GM12875 (cell line): ENCODE results near the gene TTC27.
A peak's percentile ranks its signal among the peaks of the same experiment; 100 is the strongest.

Experiments
- H3K4me3 ChIP-seq: one replicate; pipeline ENCODE4 v1.5.1; 2011; ENCODE audit warnings: low read depth, low read length, control low read depth
- TF ChIP-seq, protein P1 (sequence below): IDR thresholded peaks from 2 replicates; pipeline ENCODE4 v1.5.1; 2011; ENCODE audit warnings: low read depth, mild to moderate bottlenecking, control low read depth, inconsistent platforms, low read length, moderate library complexity, borderline replicate concordance; ENCODE audit not compliant: insufficient read depth

TTC27 gene

DNA sequence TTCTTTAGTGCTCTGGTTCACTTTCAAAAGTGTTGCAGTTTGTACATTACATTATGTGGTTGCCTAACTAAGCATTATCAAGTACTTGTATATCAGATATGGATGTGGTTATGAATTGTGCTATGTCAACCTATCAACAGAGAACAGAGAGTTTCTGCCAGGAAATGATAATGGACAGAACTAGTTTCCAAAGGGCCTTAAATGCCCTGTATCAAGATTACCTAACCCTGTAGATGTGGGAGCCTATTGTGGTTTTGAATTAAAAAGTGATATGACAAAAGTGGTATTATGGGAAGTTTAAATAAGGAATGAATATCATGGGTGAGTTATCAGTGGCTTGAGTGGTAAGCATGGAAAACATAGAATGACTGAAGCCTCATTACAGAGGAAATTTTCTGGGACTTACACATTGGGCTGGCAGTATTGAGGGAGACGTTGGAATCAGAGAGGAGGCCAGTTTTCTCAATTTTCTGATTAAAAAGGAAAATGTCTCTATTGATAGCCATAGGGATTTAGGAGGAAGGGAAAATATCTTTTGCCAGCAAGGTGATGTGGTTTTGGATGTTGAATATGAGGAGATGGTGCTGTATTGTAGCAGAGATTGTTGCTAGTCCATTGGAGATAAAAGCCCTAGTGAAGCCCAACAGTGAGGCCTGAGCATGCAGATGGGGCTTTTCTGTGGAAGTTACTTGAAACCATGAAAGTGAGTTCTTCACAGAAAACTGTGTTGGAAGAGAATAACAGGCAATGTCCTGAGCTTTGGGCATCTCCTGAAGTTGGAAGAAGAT lies 140.7 kb downstream of the TTC27 start:
- TF ChIP-seq, protein P1, sequence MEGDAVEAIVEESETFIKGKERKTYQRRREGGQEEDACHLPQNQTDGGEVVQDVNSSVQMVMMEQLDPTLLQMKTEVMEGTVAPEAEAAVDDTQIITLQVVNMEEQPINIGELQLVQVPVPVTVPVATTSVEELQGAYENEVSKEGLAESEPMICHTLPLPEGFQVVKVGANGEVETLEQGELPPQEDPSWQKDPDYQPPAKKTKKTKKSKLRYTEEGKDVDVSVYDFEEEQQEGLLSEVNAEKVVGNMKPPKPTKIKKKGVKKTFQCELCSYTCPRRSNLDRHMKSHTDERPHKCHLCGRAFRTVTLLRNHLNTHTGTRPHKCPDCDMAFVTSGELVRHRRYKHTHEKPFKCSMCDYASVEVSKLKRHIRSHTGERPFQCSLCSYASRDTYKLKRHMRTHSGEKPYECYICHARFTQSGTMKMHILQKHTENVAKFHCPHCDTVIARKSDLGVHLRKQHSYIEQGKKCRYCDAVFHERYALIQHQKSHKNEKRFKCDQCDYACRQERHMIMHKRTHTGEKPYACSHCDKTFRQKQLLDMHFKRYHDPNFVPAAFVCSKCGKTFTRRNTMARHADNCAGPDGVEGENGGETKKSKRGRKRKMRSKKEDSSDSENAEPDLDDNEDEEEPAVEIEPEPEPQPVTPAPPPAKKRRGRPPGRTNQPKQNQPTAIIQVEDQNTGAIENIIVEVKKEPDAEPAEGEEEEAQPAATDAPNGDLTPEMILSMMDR: no peak
- no peak overlapping the region for H3K4me3 ChIP-seq

DNA sequence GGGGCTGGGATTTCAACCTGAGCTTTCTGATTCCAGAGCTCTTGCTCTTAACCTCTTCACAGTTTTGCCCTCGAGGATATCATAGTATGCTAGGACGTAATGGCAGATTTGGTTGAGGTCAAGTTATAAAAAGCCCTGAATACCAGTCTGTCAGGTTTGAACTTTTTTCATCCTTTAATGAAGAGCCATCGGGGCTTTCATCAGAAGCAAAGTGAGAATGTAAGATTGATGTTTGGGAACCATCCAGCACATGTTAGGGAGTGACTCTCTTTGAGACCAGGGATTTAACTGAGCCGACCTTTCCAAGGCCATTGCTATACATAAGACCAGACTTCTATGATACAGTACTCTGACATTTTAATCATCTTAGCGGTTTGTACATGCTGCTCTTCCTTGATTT lies 142.5 kb downstream of the TTC27 start:
- no peak overlapping the region for H3K4me3 ChIP-seq
- TF ChIP-seq, protein P1: no peak

DNA sequence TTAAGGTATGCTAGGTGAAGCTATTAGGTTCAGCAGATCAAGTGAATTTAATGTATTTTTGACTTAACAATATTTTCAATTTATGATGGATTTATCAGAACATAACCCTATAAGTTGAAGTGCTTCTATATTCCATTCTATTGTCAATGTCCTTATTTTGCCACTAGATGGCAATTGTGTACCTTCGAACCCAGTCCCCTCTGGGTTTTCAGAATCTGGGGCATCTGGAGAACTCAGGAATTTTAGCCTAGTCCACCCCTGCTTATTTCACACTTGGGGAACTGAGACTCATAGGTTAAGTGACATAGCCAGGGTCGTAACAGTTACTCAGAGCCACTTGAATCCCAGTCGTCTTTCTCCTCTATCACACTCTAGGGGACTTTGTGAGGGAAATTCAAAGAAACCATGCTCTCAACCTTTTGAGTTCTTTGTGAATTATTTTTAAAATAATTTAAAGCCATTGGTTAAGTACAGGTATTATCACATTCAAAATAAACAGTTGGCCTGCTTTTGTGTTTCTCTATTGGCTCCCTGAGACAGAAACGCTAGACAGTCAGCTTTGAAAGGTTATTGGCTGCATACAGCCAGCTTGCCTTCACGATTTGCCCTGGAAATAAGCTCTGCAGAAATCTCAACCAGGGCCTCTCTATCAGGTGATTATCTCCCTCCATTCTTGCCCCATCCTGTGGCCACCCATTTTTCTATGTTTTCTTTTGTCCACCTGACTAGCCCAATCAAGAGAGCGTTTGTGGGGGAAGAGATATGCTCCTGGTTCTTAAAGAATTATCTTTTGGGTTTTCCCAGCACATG lies 145.0 kb downstream of the TTC27 start:
- TF ChIP-seq, protein P1: peak; percentile 42; the same call in 1 of the 2 replicates
- no peak overlapping the region for H3K4me3 ChIP-seq

DNA sequence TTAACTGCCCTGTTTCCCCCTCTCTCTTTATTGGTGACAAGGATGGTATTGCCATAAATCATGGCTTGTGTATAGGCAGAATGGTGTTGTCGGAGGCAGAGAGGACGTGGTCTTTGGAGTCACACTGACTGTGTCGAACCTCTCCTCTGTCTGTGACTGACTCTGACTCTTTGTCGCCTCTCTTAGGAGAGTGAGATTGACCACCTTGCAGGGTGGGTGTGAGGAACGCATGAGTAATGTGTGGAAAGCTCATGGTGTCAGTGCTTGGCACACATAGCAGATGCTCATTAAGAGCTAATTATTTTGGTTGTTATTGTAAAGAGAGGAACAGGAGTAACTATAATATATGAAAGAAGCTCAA lies 145.6 kb downstream of the TTC27 start:
- TF ChIP-seq, protein P1: no peak
- no peak overlapping the region for H3K4me3 ChIP-seq

DNA sequence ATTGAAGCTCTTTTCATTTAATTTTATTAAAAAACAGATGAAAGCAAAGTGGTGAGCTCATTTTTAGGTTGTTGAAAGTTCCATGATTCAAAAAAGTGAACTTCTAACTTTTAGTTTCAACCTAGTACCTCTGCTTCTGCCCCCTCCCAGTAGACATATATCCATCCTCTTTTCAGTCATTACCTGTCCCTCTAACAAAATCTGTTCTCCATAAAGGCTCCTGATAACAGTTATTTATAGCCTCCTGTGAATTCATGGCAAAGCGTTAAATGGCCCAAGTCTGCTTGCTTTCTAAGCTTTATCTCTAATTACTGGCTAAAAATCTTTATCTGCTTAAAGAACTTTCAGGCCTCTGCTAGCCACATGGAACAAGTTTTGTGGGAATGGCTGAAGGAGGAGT lies 148.1 kb downstream of the TTC27 start:
- H3K4me3 ChIP-seq: no peak overlapping the region

DNA sequence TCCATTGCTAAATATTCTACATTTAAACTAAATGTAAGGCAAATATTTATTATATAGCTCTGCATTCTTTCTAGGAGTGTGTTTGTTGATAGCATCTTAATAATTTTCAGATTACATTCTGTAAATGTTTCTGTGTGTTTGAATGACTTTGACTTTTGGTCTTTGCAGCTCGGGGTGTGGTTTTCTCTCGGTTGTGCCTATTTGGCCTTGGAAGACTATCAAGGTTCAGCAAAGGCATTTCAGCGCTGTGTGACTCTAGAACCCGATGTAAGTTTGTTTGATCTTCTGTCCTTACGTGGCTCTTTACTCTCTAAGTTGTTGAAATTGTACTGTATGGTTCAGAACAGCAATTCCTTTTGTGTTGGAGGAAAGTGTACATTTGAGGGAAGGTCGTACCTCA lies 149.9 kb downstream of the TTC27 start:
- TF ChIP-seq, protein P1: no peak
- no peak overlapping the region for H3K4me3 ChIP-seq

More for the DNA sequence above, 148.1 kb downstream of the TTC27 start:
- TF ChIP-seq, protein P1: no peak
